K562 (cell line): ENCODE measurements around the gene SOST. TPM values are rescaled to one million over a fixed set of nuclear protein-coding genes. Genes with fewer than 3 reads are reported as not detected.

ENCODE experiments used
- RFX5 ChIP-seq: IDR thresholded peaks from 2 replicates; pipeline ENCODE4 v1.6.1; 2011; ENCODE audit warnings: low read depth, mild to moderate bottlenecking, improper control_type of control experiment, low read length
- SAFB ChIP-seq: fragments of 200-400 bp; formaldehyde crosslinking; IDR thresholded peaks from 2 replicates; pipeline ENCODE4 v1.6.1; 2017; ENCODE audit warnings: low read depth, low read length, borderline replicate concordance
- U2AF1 ChIP-seq: fragments of 200-400 bp; formaldehyde crosslinking; optimal IDR thresholded peaks from 2 replicates; pipeline ENCODE3; 2017; ENCODE audit warnings: mild to moderate bottlenecking, low read depth, low read length, moderate library complexity
- ZFP1 ChIP-seq: fragments of 450-650 bp; formaldehyde crosslinking; IDR thresholded peaks from 2 replicates; pipeline ENCODE4 v1.4.0; 2020; ENCODE audit warnings: mild to moderate bottlenecking, mixed read lengths
- ZNF12 ChIP-seq: sonication (generic); formaldehyde crosslinking; IDR thresholded peaks from 2 replicates; pipeline ENCODE4 v1.4.0; 2020; ENCODE audit warnings: mild to moderate bottlenecking, missing genetic modification reagents
- ZNF165 ChIP-seq: fragments of 250-450 bp; sonication (Bioruptor Pico); IDR thresholded peaks from 2 replicates; pipeline ENCODE4 v1.4.0; 2020; ENCODE audit warnings: borderline replicate concordance
- polyA plus RNA-seq, 8 experiments: library from polyadenylated mRNA; depleted of rRNA in 4 of 8; stranded (reverse) in 5 of 8; unstranded in 3 of 8; fragments of >200 nt; fragmentation: Nextera tagmentation in 2 of 8; fragmentation: Illumina TruSeq in 1 of 8; extraction: Ambion mirVana in 2 of 8; extraction: Trizol in 1 of 8; gene quantifications; 2 replicates each; pipeline versions ENCODE4 v1.2.1 to v1.2.3, GENCODE V29; 2011 to 2014; ENCODE audit warnings: inconsistent platforms in 1 of 8, missing spikeins in 1 of 8
- total RNA-seq, 7 experiments: library from RNA; depleted of rRNA in 6 of 7; stranded (reverse); fragments of >200 nt in 6 of 7; fragmentation: Illumina TruSeq in 2 of 7; extraction: Trizol in 2 of 7; gene quantifications; 2 replicates each; pipeline versions ENCODE4 v1.2.1 to v1.2.3, GENCODE V29; 2011 to 2021; ENCODE audit warnings: low replicate concordance in 1 of 7
- TF ChIP-seq, protein P1 (sequence below): fragments of 450-650 bp; IDR thresholded peaks from 2 replicates; pipeline ENCODE4 v1.6.1; 2016; ENCODE audit warnings: mild to moderate bottlenecking, moderate library complexity
- TF ChIP-seq, protein P2 (sequence below), 2 experiments: fragments of 450-650 bp in 1 of 2; sonication (generic) in 1 of 2; formaldehyde crosslinking in 1 of 2; IDR thresholded peaks; 2 replicates each; pipeline versions ENCODE4 v1.7.1 to v1.9.0; 2016 to 2022; ENCODE audit warnings: inconsistent platforms in 1 of 2, mild to moderate bottlenecking in 1 of 2, missing genetic modification reagents in 1 of 2

The SOST gene
- total and polyA plus RNA-seq, 9 of the 15 experiments (the other 6 are each of a cell fraction or from before 2014, with no cell fraction given), result not detected

DNA sequence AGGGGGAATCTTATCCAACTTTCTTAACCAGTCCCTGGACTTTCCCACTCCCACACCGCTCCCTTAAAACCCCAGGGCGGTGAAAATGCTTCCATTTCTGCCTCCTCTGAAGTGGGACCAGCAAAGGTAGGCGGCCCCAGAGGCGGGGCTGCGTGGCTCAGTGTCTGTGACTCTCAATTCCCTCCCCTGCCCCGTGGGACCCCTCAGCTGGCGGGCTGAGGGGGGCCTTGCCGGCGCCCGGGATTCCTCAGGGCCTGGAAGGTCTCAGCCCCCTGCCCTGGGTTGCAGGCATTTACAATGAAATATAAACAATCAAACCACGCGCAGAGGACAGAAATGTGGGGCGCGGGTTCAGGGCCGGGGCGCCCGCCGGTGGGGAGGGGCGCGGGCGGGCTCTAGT, 3.6 kb downstream of the SOST start (continued):
- TF ChIP-seq, protein P1, sequence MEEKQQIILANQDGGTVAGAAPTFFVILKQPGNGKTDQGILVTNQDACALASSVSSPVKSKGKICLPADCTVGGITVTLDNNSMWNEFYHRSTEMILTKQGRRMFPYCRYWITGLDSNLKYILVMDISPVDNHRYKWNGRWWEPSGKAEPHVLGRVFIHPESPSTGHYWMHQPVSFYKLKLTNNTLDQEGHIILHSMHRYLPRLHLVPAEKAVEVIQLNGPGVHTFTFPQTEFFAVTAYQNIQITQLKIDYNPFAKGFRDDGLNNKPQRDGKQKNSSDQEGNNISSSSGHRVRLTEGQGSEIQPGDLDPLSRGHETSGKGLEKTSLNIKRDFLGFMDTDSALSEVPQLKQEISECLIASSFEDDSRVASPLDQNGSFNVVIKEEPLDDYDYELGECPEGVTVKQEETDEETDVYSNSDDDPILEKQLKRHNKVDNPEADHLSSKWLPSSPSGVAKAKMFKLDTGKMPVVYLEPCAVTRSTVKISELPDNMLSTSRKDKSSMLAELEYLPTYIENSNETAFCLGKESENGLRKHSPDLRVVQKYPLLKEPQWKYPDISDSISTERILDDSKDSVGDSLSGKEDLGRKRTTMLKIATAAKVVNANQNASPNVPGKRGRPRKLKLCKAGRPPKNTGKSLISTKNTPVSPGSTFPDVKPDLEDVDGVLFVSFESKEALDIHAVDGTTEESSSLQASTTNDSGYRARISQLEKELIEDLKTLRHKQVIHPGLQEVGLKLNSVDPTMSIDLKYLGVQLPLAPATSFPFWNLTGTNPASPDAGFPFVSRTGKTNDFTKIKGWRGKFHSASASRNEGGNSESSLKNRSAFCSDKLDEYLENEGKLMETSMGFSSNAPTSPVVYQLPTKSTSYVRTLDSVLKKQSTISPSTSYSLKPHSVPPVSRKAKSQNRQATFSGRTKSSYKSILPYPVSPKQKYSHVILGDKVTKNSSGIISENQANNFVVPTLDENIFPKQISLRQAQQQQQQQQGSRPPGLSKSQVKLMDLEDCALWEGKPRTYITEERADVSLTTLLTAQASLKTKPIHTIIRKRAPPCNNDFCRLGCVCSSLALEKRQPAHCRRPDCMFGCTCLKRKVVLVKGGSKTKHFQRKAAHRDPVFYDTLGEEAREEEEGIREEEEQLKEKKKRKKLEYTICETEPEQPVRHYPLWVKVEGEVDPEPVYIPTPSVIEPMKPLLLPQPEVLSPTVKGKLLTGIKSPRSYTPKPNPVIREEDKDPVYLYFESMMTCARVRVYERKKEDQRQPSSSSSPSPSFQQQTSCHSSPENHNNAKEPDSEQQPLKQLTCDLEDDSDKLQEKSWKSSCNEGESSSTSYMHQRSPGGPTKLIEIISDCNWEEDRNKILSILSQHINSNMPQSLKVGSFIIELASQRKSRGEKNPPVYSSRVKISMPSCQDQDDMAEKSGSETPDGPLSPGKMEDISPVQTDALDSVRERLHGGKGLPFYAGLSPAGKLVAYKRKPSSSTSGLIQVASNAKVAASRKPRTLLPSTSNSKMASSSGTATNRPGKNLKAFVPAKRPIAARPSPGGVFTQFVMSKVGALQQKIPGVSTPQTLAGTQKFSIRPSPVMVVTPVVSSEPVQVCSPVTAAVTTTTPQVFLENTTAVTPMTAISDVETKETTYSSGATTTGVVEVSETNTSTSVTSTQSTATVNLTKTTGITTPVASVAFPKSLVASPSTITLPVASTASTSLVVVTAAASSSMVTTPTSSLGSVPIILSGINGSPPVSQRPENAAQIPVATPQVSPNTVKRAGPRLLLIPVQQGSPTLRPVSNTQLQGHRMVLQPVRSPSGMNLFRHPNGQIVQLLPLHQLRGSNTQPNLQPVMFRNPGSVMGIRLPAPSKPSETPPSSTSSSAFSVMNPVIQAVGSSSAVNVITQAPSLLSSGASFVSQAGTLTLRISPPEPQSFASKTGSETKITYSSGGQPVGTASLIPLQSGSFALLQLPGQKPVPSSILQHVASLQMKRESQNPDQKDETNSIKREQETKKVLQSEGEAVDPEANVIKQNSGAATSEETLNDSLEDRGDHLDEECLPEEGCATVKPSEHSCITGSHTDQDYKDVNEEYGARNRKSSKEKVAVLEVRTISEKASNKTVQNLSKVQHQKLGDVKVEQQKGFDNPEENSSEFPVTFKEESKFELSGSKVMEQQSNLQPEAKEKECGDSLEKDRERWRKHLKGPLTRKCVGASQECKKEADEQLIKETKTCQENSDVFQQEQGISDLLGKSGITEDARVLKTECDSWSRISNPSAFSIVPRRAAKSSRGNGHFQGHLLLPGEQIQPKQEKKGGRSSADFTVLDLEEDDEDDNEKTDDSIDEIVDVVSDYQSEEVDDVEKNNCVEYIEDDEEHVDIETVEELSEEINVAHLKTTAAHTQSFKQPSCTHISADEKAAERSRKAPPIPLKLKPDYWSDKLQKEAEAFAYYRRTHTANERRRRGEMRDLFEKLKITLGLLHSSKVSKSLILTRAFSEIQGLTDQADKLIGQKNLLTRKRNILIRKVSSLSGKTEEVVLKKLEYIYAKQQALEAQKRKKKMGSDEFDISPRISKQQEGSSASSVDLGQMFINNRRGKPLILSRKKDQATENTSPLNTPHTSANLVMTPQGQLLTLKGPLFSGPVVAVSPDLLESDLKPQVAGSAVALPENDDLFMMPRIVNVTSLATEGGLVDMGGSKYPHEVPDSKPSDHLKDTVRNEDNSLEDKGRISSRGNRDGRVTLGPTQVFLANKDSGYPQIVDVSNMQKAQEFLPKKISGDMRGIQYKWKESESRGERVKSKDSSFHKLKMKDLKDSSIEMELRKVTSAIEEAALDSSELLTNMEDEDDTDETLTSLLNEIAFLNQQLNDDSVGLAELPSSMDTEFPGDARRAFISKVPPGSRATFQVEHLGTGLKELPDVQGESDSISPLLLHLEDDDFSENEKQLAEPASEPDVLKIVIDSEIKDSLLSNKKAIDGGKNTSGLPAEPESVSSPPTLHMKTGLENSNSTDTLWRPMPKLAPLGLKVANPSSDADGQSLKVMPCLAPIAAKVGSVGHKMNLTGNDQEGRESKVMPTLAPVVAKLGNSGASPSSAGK, result no peak
- TF ChIP-seq, protein P2, sequence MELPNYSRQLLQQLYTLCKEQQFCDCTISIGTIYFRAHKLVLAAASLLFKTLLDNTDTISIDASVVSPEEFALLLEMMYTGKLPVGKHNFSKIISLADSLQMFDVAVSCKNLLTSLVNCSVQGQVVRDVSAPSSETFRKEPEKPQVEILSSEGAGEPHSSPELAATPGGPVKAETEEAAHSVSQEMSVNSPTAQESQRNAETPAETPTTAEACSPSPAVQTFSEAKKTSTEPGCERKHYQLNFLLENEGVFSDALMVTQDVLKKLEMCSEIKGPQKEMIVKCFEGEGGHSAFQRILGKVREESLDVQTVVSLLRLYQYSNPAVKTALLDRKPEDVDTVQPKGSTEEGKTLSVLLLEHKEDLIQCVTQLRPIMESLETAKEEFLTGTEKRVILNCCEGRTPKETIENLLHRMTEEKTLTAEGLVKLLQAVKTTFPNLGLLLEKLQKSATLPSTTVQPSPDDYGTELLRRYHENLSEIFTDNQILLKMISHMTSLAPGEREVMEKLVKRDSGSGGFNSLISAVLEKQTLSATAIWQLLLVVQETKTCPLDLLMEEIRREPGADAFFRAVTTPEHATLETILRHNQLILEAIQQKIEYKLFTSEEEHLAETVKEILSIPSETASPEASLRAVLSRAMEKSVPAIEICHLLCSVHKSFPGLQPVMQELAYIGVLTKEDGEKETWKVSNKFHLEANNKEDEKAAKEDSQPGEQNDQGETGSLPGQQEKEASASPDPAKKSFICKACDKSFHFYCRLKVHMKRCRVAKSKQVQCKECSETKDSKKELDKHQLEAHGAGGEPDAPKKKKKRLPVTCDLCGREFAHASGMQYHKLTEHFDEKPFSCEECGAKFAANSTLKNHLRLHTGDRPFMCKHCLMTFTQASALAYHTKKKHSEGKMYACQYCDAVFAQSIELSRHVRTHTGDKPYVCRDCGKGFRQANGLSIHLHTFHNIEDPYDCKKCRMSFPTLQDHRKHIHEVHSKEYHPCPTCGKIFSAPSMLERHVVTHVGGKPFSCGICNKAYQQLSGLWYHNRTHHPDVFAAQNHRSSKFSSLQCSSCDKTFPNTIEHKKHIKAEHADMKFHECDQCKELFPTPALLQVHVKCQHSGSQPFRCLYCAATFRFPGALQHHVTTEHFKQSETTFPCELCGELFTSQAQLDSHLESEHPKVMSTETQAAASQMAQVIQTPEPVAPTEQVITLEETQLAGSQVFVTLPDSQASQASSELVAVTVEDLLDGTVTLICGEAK (IDR thresholded peaks at IDR 0.05), result no peak
- TF ChIP-seq, protein P2 (CRISPR knock-in tag; IDR thresholded peaks at IDR 0.05), result no peak
- TF ChIP-seq ZFP1 (CRISPR knock-in tag) (no peak), ZNF12 (CRISPR knock-in tag) (no peak), U2AF1 (no peak), SAFB (no peak), ZNF165 (CRISPR knock-in tag) (no peak), RFX5 (no peak)
